ENCODE results near the gene ELP1.

DNA sequence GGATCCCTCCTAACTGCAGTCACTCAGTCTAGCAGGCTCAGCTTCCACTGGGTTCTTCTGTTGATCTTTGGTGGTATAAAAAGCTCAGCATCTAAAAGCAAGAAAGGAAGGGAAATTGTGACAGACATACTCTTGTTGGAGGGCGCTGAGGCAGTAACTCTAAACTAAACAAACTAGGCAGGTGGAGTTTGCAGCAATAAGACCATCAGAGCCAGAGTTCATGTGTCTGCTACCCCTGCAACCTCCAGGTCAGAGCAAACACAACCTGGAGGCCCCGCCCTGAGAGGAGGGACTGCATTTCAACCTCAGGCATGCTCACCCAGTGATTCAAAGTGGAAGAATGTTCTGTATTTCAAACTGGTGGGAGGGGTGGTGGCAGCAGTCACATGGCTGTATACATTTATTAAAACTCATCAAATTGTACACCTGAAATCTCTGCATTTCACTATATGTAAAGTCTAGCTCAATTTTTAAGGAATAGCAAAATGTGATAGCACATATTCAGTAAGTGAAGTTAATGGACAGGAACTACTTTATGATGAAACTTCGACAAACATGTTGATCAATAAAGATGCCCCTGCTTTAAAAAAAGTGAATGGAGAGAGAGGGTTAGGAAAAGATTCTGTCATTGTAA is 64.7 kb downstream of the ELP1 start:
- TF ChIP-seq, protein P1, sequence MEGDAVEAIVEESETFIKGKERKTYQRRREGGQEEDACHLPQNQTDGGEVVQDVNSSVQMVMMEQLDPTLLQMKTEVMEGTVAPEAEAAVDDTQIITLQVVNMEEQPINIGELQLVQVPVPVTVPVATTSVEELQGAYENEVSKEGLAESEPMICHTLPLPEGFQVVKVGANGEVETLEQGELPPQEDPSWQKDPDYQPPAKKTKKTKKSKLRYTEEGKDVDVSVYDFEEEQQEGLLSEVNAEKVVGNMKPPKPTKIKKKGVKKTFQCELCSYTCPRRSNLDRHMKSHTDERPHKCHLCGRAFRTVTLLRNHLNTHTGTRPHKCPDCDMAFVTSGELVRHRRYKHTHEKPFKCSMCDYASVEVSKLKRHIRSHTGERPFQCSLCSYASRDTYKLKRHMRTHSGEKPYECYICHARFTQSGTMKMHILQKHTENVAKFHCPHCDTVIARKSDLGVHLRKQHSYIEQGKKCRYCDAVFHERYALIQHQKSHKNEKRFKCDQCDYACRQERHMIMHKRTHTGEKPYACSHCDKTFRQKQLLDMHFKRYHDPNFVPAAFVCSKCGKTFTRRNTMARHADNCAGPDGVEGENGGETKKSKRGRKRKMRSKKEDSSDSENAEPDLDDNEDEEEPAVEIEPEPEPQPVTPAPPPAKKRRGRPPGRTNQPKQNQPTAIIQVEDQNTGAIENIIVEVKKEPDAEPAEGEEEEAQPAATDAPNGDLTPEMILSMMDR (IDR thresholded peaks at IDR 0.05), result no peak
- TF ChIP-seq POLR2A (IDR thresholded peaks at IDR 0.05), result peak; percentile 19
